NCI-H2029 treated with DMSO at 0.1 percent for 48 hours (cell line): ENCODE measurements around the gene COL18A1.

Experiments
- DNase-seq: peaks from one replicate; lab custom pipeline; 2025; lab: John Stamatoyannopoulos, UW

Gene COL18A1

GRCh38 chr21:45383111-45383614, 21.8 kb upstream of the COL18A1 start:
- DNase-seq: no peak

GRCh38 chr21:45383615-45384201, 21.3 kb upstream of the COL18A1 start:
- DNase-seq: no peak

GRCh38 chr21:45384656-45385548, 20.1 kb upstream of the COL18A1 start:
- no peak for DNase-seq

GRCh38 chr21:45385549-45386050, 19.4 kb upstream of the COL18A1 start:
- no peak for DNase-seq

GRCh38 chr21:45386336-45386727, 18.6 kb upstream of the COL18A1 start:
- no peak for DNase-seq

GRCh38 chr21:45386728-45387371, 18.1 kb upstream of the COL18A1 start:
- DNase-seq: no peak

- no peak for DNase-seq
These were observed 17.5 kb upstream of the COL18A1 start for GRCh38 chr21:45387506-45387905.

GRCh38 chr21:45388011-45388521, 16.9 kb upstream of the COL18A1 start:
- no peak for DNase-seq

GRCh38 chr21:45388611-45389296, 16.2 kb upstream of the COL18A1 start:
- DNase-seq: no peak

GRCh38 chr21:45390121-45390751, 14.7 kb upstream of the COL18A1 start:
- DNase-seq: no peak

- no peak for DNase-seq
These were observed 13.9 kb upstream of the COL18A1 start for GRCh38 chr21:45390831-45391742.

GRCh38 chr21:45391743-45392572, 13.0 kb upstream of the COL18A1 start:
- DNase-seq: no peak

GRCh38 chr21:45392573-45392971, 12.4 kb upstream of the COL18A1 start:
- no peak for DNase-seq

GRCh38 chr21:45393021-45393420, 11.9 kb upstream of the COL18A1 start:
- DNase-seq: no peak

- no peak for DNase-seq
These were observed 10.9 kb upstream of the COL18A1 start for GRCh38 chr21:45393833-45394638.

GRCh38 chr21:45396620-45396995, 8.4 kb upstream of the COL18A1 start:
- DNase-seq: no peak

- DNase-seq: no peak
These were observed 7.6 kb upstream of the COL18A1 start for GRCh38 chr21:45397381-45397780.

GRCh38 chr21:45401054-45401518, 3.9 kb upstream of the COL18A1 start:
- no peak for DNase-seq
